ENCODE data around the gene GUCA2A.

GUCA2A gene

DNA sequence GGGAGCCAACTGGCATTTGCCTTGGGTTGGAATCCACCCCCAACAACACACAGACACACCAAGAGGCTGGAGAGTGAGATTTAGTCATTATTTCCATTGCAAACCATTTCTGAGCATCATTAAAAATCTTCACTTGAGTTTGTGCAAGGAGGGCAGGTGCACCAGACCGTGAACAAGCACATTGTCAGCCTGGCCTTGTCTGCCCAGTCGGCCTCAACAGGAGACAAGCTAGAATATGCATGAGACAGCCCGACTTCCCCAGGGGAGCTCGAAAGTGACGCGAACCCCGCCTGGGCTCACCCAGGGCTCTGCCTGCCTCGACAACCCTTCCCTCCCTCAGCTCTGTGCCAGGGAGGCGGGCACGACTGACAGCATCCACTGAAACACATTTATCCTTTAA is 26.8 kb downstream of the GUCA2A start:
- no peak for DNase-seq (ENCODE audit: low read depth)
- TF ChIP-seq, protein P1, sequence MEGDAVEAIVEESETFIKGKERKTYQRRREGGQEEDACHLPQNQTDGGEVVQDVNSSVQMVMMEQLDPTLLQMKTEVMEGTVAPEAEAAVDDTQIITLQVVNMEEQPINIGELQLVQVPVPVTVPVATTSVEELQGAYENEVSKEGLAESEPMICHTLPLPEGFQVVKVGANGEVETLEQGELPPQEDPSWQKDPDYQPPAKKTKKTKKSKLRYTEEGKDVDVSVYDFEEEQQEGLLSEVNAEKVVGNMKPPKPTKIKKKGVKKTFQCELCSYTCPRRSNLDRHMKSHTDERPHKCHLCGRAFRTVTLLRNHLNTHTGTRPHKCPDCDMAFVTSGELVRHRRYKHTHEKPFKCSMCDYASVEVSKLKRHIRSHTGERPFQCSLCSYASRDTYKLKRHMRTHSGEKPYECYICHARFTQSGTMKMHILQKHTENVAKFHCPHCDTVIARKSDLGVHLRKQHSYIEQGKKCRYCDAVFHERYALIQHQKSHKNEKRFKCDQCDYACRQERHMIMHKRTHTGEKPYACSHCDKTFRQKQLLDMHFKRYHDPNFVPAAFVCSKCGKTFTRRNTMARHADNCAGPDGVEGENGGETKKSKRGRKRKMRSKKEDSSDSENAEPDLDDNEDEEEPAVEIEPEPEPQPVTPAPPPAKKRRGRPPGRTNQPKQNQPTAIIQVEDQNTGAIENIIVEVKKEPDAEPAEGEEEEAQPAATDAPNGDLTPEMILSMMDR (conservative IDR thresholded peaks at IDR 0.05; ENCODE audit: control insufficient read depth, insufficient read depth, low read depth, low read length) = no peak
- H3K4me3 ChIP-seq (ENCODE audit: control insufficient read depth, low read depth, low read length) = no peak overlapping the region

DNA sequence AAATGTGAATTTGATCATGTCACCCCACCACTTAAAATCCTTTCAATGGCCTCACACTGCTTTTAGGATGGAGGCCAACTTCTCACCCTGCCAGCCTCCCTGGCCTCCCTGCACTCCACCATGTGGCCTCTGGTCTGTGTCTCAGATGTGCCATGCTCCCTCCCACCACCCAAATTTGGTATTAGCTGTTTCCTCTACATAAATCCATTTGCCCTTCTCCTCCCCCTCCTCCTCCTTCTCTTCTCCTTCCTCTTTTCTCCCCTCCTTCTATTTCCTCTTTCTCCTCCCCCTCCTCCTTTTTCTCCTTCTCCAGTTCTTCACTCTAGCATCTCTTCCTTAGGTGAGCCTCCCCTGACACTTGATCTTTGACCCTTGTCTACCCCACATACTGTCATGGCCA is 28.1 kb downstream of the GUCA2A start:
- no peak overlapping the region for H3K4me3 ChIP-seq (ENCODE audit: control insufficient read depth, low read depth, low read length)
- DNase-seq (ENCODE audit: low read depth) = no peak
- TF ChIP-seq, protein P1 (conservative IDR thresholded peaks at IDR 0.05; ENCODE audit: control insufficient read depth, insufficient read depth, low read depth, low read length) = no peak

DNA sequence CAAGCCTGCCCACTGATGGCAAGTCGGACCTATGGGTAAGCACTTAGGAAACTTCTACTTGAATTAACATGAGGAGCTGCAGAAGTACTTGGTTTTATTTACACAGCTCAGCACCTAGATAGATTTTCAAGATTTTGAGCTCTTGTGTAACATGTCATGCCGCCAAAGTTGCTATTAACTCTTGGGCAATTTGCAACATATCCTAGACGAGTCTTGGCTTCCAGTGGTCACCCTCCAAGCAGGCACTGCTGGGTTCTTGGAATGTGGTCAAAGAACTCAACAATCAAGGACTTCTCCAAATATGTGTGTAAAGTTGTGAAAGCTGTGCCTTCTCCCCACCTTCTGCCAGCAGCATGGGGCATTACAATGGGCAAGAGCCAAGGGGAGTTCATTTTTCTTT is 29.1 kb downstream of the GUCA2A start:
- TF ChIP-seq, protein P1 (conservative IDR thresholded peaks at IDR 0.05; ENCODE audit: control insufficient read depth, insufficient read depth, low read depth, low read length) = no peak
- no peak for DNase-seq (ENCODE audit: low read depth)
- no peak overlapping the region for H3K4me3 ChIP-seq (ENCODE audit: control insufficient read depth, low read depth, low read length)

DNA sequence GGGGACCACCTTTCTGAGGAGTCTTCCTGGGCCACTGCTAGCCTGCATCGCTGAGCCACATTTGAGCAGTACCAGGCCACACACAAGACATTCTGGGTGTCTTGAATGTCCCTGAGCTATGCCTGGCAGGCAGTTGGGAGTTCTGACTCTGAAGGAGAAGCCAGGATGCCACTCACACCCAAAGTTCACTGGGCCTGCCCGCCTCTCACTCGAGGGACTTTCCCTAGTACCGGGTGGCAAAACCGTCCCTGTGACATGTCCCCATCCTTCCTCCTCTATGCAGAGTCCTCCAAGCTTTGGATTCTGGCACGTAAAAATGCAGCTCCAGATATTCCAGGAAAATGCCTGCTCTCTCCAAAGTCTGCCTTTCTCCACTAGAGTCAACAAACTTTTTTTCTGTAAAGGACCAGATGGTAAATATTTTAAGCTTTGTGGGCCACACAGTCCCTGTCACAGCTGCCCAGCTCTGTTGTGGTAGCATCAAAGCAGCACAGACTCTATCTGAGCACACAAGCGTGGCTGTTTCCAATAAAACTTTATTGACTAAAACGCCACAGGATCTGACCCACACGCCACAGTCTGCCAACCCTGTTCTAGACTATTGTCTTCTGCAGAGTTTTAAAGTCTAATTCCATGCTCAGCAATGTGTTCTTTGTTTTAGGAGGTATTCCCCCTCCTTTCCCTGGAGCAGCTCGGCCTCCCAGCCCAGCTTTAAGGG is 30.6 kb downstream of the GUCA2A start:
- no peak overlapping the region for H3K4me3 ChIP-seq (ENCODE audit: control insufficient read depth, low read depth, low read length)
- TF ChIP-seq, protein P1 (conservative IDR thresholded peaks at IDR 0.05; ENCODE audit: control insufficient read depth, insufficient read depth, low read depth, low read length) = no peak
- DNase-seq (ENCODE audit: low read depth) = no peak

DNA sequence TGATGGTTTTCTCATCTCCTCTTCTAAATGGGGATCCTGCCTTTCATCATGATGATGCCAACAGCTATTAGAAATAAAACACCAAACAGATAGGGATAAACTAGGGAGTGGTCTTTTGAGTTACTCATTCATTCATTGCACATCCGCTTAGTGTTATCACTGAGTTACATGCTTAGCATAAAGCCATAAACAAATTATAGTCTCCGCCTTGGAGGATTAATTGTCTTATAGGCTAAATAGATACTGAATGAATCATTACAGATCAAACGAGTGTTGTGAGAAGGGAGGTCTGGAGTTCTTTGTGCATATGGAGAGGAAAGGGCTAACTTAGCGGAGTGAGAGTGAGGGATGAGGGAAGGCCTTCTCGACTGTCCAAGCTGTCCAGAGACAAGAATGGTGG is 31.2 kb downstream of the GUCA2A start:
- DNase-seq (ENCODE audit: low read depth) = no peak
- TF ChIP-seq, protein P1 (conservative IDR thresholded peaks at IDR 0.05; ENCODE audit: control insufficient read depth, insufficient read depth, low read depth, low read length) = no peak
- no peak overlapping the region for H3K4me3 ChIP-seq (ENCODE audit: control insufficient read depth, low read depth, low read length)

DNA sequence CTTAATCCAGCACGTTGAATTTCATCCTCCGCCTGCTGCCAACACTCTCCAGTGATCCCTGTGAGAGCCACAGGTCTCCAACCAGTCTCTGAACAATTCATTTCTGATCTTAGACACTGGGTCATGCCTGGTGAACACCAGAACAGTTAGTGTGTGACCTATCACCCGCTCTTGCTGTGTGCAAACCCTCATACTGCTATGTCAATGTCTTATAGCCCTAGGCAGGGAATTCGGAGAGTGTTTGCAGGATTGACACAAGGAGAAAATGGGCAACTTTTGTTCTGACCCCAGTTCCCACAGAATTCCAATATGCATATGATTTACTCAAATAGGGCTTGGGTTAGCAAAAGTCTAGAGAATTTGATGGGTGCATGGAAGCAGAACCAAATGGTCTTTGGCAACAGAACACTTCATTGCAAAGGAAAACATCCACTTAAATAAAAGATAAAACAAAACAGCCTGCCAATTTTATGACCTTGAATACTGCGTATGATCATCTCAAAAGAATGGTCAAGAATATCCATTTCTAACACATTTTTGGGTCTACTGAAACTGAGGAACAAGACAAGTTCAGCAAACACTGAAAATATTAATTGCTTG is 34.4 kb downstream of the GUCA2A start:
- TF ChIP-seq, protein P1 (conservative IDR thresholded peaks at IDR 0.05; ENCODE audit: control insufficient read depth, insufficient read depth, low read depth, low read length) = no peak
- no peak overlapping the region for H3K4me3 ChIP-seq (ENCODE audit: control insufficient read depth, low read depth, low read length)
- DNase-seq (ENCODE audit: low read depth) = no peak
